Loucy (cell line): ENCODE data around the gene SLC25A11.

Source experiments
- H2AFZ ChIP-seq: fragments of 200-600 bp; sonication (generic); 2 replicates; pipeline ENCODE4 v1.6.0; 2016; ENCODE audit warnings: antibody characterized with exemption, mild to moderate bottlenecking, low read length, moderate library complexity
- H3F3A ChIP-seq: fragments of 200-600 bp; 2 replicates; pipeline ENCODE4 v1.6.0; 2016; ENCODE audit warnings: antibody characterized with exemption, low read depth, mild to moderate bottlenecking
- H3K27me3 ChIP-seq: fragments of 200-600 bp; sonication (generic); 2 replicates; pipeline ENCODE4 v1.6.1; 2014; ENCODE audit warnings: low read length, mild to moderate bottlenecking; ENCODE audit not compliant: insufficient read depth, poor library complexity, severe bottlenecking
- H3K36me3 ChIP-seq: fragments of 200-600 bp; sonication (generic); 2 replicates; pipeline ENCODE4 v1.6.1; 2016; ENCODE audit warnings: low read length; ENCODE audit not compliant: insufficient read depth
- H3K4me1 ChIP-seq: fragments of 200-600 bp; sonication (generic); 2 replicates; pipeline ENCODE4 v1.5.1; 2014; ENCODE audit warnings: low read length, mild to moderate bottlenecking; ENCODE audit not compliant: insufficient read depth, poor library complexity, severe bottlenecking
- H3K4me2 ChIP-seq: fragments of 200-600 bp; sonication (generic); 2 replicates; pipeline ENCODE4 v1.6.0; 2014; ENCODE audit warnings: antibody characterized with exemption, low read length, low read depth, mild to moderate bottlenecking; ENCODE audit not compliant: poor library complexity, severe bottlenecking
- H3K4me3 ChIP-seq: fragments of 200-600 bp; sonication (generic); 2 replicates; pipeline ENCODE4 v1.5.1; 2014; ENCODE audit warnings: low read length, mild to moderate bottlenecking, mixed read lengths; ENCODE audit not compliant: poor library complexity, severe bottlenecking
- H3K79me2 ChIP-seq: fragments of 200-600 bp; sonication (generic); 2 replicates; pipeline ENCODE4 v1.6.1; 2014; ENCODE audit warnings: low read length; ENCODE audit not compliant: insufficient read depth
- H3K9ac ChIP-seq: fragments of 200-600 bp; sonication (generic); 2 replicates; pipeline ENCODE4 v1.6.0; 2014; ENCODE audit warnings: mild to moderate bottlenecking, low read depth, low read length, moderate library complexity; ENCODE audit not compliant: poor library complexity, severe bottlenecking
- H3K9me2 ChIP-seq: fragments of 200-600 bp; sonication (generic); replicated peaks from 2 replicates; pipeline ENCODE4 v1.6.1; 2016; ENCODE audit warnings: low read depth, low read length, mixed read lengths
- H3K9me3 ChIP-seq: fragments of 200-600 bp; sonication (generic); 2 replicates; pipeline ENCODE4 v1.6.1; 2014; ENCODE audit warnings: mild to moderate bottlenecking, antibody characterized with exemption, low read length, low read depth; ENCODE audit not compliant: insufficient read depth
- H4K20me1 ChIP-seq: fragments of 200-600 bp; sonication (generic); 2 replicates; pipeline ENCODE4 v1.6.0; 2014; ENCODE audit warnings: antibody characterized with exemption, low read length, mild to moderate bottlenecking; ENCODE audit not compliant: insufficient read depth, poor library complexity, severe bottlenecking
- CTCF ChIP-seq: fragments of 200-600 bp; sonication (generic); conservative IDR thresholded peaks from 2 replicates; pipeline ENCODE4 v1.5.1; 2014; ENCODE audit warnings: mild to moderate bottlenecking, antibody characterized with exemption, low read length
- EZH2phosphoT487 ChIP-seq: fragments of 200-600 bp; IDR thresholded peaks from 2 replicates; pipeline ENCODE4 v1.6.1; 2018; ENCODE audit warnings: antibody characterized with exemption, mild to moderate bottlenecking, moderate library complexity, borderline replicate concordance

The SLC25A11 gene

GRCh38 chr17:4892499-4893221, 47.2 kb downstream of the SLC25A11 start:
- Histone ChIP-seq H3K4me1 (no peaks in the 10 kb centered on the region), H2AFZ (no peak overlapping the region), H3K36me3 (peaks cover 30% of the 10 kb centered on the region; the same call in 1 of the 2 replicates), H3K9me2 (no peaks in the 10 kb centered on the region), H3F3A (no peaks in the 10 kb centered on the region), H3K9ac (no peak overlapping the region), H3K27me3 (no peaks in the 10 kb centered on the region), H3K9me3 (no peaks in the 10 kb centered on the region), H3K4me3 (no peak overlapping the region), H4K20me1 (no peaks in the 10 kb centered on the region), H3K4me2 (no peak overlapping the region), H3K79me2 (no peaks in the 10 kb centered on the region)
- no peak for TF ChIP-seq CTCF
- TF ChIP-seq EZH2phosphoT487: no peak

GRCh38 chr17:4891411-4892410, 48.1 kb downstream of the SLC25A11 start:
- Histone ChIP-seq H3K4me3 (no peak overlapping the region), H3K36me3 (peaks cover 37% of the 10 kb centered on the region; the same call in 1 of the 2 replicates), H3K9me3 (no peaks in the 10 kb centered on the region), H3K4me2 (no peak overlapping the region), H3K4me1 (no peaks in the 10 kb centered on the region), H2AFZ (no peak overlapping the region), H3K79me2 (no peaks in the 10 kb centered on the region), H4K20me1 (no peaks in the 10 kb centered on the region), H3K9me2 (no peaks in the 10 kb centered on the region), H3K9ac (no peak overlapping the region), H3K27me3 (no peaks in the 10 kb centered on the region), H3F3A (no peaks in the 10 kb centered on the region)
- TF ChIP-seq CTCF (no peak), EZH2phosphoT487 (no peak)

- Histone ChIP-seq H3K36me3 (peaks cover 50% of the 10 kb centered on the region; the same call in 1 of the 2 replicates), H3K9me2 (no peaks in the 10 kb centered on the region), H4K20me1 (no peaks in the 10 kb centered on the region), H2AFZ (no peak overlapping the region), H3K9ac (no peak overlapping the region), H3F3A (no peaks in the 10 kb centered on the region), H3K27me3 (no peaks in the 10 kb centered on the region), H3K4me2 (no peak overlapping the region), H3K4me1 (no peaks in the 10 kb centered on the region), H3K9me3 (no peaks in the 10 kb centered on the region), H3K4me3 (no peak overlapping the region), H3K79me2 (no peaks in the 10 kb centered on the region)
- TF ChIP-seq EZH2phosphoT487 (no peak), CTCF (no peak)
Measured at GRCh38 chr17:4887581-4887980, 52.3 kb downstream of the SLC25A11 start.
